Measurements from ENCODE around the gene TBC1D25.
A peak's percentile ranks its signal among the peaks of the same experiment; 100 is the strongest.

TBC1D25 gene

GRCh38 chrX:48498374-48498809 lies 41.1 kb upstream of the TBC1D25 start (continued):
- TF ChIP-seq ZNF138 (tag by site-specific recombination; IDR thresholded peaks at IDR 0.05; ENCODE audit: borderline replicate concordance) (no peak), MEIS1 (CRISPR knock-in tag; IDR thresholded peaks at IDR 0.05; ENCODE audit: borderline replicate concordance) (no peak), MZF1 (tag by site-specific recombination; IDR thresholded peaks at IDR 0.05; ENCODE audit: borderline replicate concordance) (no peak), ZNF16 (tag by site-specific recombination; IDR thresholded peaks at IDR 0.05; ENCODE audit: low read depth) (no peak), ZFHX2 (tag by site-specific recombination; conservative IDR thresholded peaks at IDR 0.05) (peak; percentile 99), ZNF510 (tag by site-specific recombination; IDR thresholded peaks at IDR 0.05; ENCODE audit: insufficient replicate concordance) (no peak), ZIC2 (tag by site-specific recombination; IDR thresholded peaks at IDR 0.05) (peak; percentile 83), RBAK (tag by site-specific recombination; IDR thresholded peaks at IDR 0.05) (no peak), ZNF24 (tag by site-specific recombination; IDR thresholded peaks at IDR 0.05) (no peak), WT1 (tag by site-specific recombination; IDR thresholded peaks at IDR 0.05) (no peak), ZBTB20 (tag by site-specific recombination; IDR thresholded peaks at IDR 0.05) (0 out of 2 replicates have a peak, but pooled peaks have one; percentile 6), ZNF302 (tag by site-specific recombination; IDR thresholded peaks at IDR 0.05; ENCODE audit: low read depth) (no peak), GLIS2 (tag by site-specific recombination; IDR thresholded peaks at IDR 0.05) (no peak), ZNF624 (tag by site-specific recombination; IDR thresholded peaks at IDR 0.05) (no peak), KLF16 (tag by site-specific recombination; IDR thresholded peaks at IDR 0.05) (no peak), ZBTB48 (tag by site-specific recombination; IDR thresholded peaks at IDR 0.05) (no peak), ZNF777 (tag by site-specific recombination; IDR thresholded peaks at IDR 0.05; ENCODE audit: borderline replicate concordance) (no peak), EGR2 (tag by site-specific recombination; IDR thresholded peaks at IDR 0.05; ENCODE audit: low read depth) (peak; percentile 99), ZFP37 (tag by site-specific recombination; IDR thresholded peaks at IDR 0.05) (no peak), ZNF114 (tag by site-specific recombination; IDR thresholded peaks at IDR 0.05) (no peak), ZSCAN23 (tag by site-specific recombination; IDR thresholded peaks at IDR 0.05) (no peak), ZFP69B (tag by site-specific recombination; IDR thresholded peaks at IDR 0.05) (no peak), ZBTB17 (tag by site-specific recombination; IDR thresholded peaks at IDR 0.05) (peak; percentile 59)
- TF ChIP-seq, protein P1, sequence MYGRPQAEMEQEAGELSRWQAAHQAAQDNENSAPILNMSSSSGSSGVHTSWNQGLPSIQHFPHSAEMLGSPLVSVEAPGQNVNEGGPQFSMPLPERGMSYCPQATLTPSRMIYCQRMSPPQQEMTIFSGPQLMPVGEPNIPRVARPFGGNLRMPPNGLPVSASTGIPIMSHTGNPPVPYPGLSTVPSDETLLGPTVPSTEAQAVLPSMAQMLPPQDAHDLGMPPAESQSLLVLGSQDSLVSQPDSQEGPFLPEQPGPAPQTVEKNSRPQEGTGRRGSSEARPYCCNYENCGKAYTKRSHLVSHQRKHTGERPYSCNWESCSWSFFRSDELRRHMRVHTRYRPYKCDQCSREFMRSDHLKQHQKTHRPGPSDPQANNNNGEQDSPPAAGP (tag by site-specific recombination; IDR thresholded peaks at IDR 0.05), result peak; percentile 47; the same call in 1 of the 2 replicates

DNA sequence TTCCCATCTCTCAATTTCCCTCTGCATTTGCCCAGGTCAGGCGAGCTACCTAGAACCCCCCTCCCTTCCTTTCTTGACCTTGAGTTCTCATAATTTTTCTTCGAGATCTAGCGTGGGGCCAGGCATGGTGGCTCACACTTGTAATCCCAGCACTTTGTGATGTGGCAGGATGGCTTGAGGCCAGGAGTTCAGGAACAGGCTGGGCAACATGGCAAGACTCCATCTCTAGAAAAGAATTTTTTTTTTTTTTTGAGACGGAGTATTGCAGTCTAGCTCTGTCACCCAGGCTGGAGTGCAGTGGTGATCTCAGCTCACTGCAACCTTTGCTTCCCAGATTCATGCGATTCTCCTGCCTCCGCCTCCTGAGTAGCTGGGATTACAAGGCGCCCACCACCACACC lies 35.3 kb upstream of the TBC1D25 start:
- ChIA-PET CTCF (interaction anchor here (0.6 to 0.9 kb wide), 3 partner anchors 21 to 1359 kb away, joined by 3 to 4 read pairs (median 3); partner anchors contain the start of gene RBM10), POLR2A (no interaction called here)
- no peak overlapping the region for H3K27ac ChIP-seq (ENCODE audit: extremely low read depth, low read depth, low read length)
- H3K4me1 ChIP-seq (ENCODE audit: control insufficient read depth, insufficient read depth, low read length), result no peaks in the 10 kb centered on the region
- no peaks in the 10 kb centered on the region for H3K9me3 ChIP-seq (ENCODE audit: control insufficient read depth, insufficient read depth, low read depth, low read length)
- no peak for TF ChIP-seq ZNF223 (tag by site-specific recombination; IDR thresholded peaks at IDR 0.05)
- no peak for TF ChIP-seq ZNF24 (tag by site-specific recombination; IDR thresholded peaks at IDR 0.05)
- no peak for TF ChIP-seq ZNF777 (tag by site-specific recombination; IDR thresholded peaks at IDR 0.05; ENCODE audit: borderline replicate concordance)
- TF ChIP-seq BCL11A (tag by site-specific recombination; IDR thresholded peaks at IDR 0.05; ENCODE audit: low read depth), result no peak
- no peak for TF ChIP-seq ZNF350 (tag by site-specific recombination; IDR thresholded peaks at IDR 0.05)
- TF ChIP-seq ZNF292 (tag by site-specific recombination; IDR thresholded peaks at IDR 0.05; ENCODE audit: borderline replicate concordance, low read depth), result no peak
- TF ChIP-seq ZNF335 (tag by site-specific recombination; conservative IDR thresholded peaks at IDR 0.05), result no peak
- TF ChIP-seq ZNF354C (tag by site-specific recombination; IDR thresholded peaks at IDR 0.05; ENCODE audit: borderline replicate concordance, low read depth), result no peak
- no peak for TF ChIP-seq ZNF416 (tag by site-specific recombination; IDR thresholded peaks at IDR 0.05)
- no peak for TF ChIP-seq ZNF274 (IDR thresholded peaks at IDR 0.05; ENCODE audit: low read length)
- TF ChIP-seq ZNF274 (tag by site-specific recombination; IDR thresholded peaks at IDR 0.05; ENCODE audit: borderline replicate concordance), result no peak
- TF ChIP-seq EGR2 (tag by site-specific recombination; IDR thresholded peaks at IDR 0.05; ENCODE audit: low read depth), result no peak
- TF ChIP-seq ZNF2 (tag by site-specific recombination; IDR thresholded peaks at IDR 0.05), result no peak
- TF ChIP-seq ZXDB (tag by site-specific recombination; IDR thresholded peaks at IDR 0.05), result no peak
- no peak for TF ChIP-seq ZNF585B (tag by site-specific recombination; IDR thresholded peaks at IDR 0.05)
- TF ChIP-seq ZNF114 (tag by site-specific recombination; IDR thresholded peaks at IDR 0.05), result no peak
- TF ChIP-seq, protein P2, sequence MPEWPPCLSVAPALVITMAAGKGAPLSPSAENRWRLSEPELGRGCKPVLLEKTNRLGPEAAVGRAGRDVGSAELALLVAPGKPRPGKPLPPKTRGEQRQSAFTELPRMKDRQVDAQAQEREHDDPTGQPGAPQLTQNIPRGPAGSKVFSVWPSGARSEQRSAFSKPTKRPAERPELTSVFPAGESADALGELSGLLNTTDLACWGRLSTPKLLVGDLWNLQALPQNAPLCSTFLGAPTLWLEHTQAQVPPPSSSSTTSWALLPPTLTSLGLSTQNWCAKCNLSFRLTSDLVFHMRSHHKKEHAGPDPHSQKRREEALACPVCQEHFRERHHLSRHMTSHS (tag by site-specific recombination; IDR thresholded peaks at IDR 0.05), result no peak
- no peaks in the 10 kb centered on the region for H3K36me3 ChIP-seq (ENCODE audit: control insufficient read depth in 2 of 2, insufficient read depth in 1 of 2, low read length in 2 of 2)
- no peak overlapping the region for H3K4me3 ChIP-seq (ENCODE audit: low read depth, low read length)
